ENCODE results near the gene GNAO1. TPM values are rescaled to one million over a fixed set of nuclear protein-coding genes. Genes with fewer than 3 reads are reported as not detected.

The GNAO1 gene
- total RNA-seq, 1 experiment from 2014 or later, result 0.68 TPM

DNA sequence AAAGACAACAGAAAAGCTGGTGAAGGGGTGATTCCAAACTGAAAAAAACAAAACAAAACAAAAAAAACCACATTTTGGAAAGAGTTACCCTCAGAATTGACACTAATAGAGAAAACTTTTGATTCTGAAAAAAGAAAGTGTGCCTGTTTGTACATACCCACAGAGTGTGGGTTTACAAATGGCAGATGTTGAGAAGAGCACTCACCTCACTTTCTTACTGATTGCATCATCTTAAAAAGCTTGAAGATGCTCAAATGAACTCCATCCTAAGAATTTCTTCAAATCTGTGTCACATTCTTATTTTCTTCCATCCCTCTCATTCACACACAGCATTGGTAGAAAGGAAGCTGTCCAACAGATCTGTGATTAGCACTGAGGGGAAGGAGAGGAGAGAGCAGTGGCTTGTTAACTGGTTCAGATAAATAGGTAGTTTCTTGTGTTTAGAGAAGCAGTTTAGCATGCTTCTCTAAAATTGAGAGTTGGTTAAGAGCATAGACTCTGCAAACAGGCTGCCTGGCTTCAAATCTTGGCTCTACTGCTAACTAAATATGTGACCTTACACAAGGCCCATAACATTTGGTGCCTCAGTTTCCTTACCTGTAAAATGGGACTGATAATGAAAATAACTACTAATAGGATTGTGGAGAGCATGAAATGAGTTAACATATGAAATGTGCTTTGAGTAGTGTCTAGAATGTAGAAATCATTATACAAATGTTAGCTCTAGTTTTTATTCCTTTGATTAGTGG is 6.9 kb downstream of the GNAO1 start:
- DNase-seq (ENCODE audit: low spot score), result no peak

DNA sequence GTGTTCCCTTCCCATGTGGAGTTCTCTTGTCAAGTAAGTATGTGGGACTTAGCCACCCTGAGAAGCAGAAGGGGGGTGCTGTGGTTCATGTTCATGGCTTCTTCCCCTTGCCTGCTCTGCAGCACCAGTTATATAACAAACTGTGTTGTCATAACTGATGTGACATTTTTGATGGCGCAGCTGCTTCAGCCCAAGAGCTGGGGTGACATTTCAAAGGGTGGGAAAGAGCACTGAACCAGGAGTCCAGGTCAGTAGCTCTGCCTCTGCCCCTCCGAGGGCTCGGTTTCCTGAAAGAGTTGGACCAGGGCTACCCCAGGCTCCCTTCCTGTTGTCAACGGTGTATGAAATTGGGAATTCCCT is 7.4 kb downstream of the GNAO1 start:
- DNase-seq (ENCODE audit: low spot score), result no peak

DNA sequence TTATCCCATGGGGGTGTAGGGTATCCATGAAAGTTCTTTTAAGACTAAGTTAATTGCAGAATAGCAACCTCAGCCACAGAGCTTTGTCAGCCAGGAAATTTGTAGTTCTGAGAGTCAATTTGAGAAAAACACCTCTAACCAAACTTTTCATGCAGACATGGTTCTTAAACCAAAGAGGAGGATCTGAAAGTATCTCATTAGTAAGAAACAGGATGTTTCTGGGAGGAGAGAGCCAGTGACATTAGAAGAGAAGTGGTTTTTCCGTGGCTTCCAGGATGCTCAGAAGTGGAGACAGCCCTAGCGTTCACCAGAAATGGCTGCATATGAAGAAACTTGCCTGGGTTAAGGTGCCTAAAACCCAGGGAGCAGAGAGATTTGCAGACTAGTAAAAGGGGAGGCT is 7.9 kb downstream of the GNAO1 start:
- no peak for DNase-seq (ENCODE audit: low spot score)

DNA sequence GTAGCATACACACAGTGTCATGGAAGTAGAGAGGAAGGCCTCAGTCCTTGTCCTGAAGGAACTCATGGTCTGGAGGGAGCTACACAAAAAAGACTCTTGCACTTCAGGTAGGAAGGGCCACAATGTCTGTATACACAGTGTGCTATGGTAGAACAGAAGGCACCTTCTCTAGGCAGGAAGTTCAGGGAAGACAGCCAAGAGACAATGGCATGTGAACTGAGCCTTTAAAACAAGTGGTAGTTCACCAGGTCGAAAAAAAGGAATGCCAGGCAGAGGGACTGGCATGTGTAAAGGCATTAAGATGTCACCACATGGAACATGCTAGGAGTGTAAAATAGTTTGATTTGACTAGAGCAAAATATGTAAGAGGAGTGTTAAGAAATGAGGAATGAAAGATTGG is 9.7 kb downstream of the GNAO1 start:
- DNase-seq (ENCODE audit: low spot score), result no peak

DNA sequence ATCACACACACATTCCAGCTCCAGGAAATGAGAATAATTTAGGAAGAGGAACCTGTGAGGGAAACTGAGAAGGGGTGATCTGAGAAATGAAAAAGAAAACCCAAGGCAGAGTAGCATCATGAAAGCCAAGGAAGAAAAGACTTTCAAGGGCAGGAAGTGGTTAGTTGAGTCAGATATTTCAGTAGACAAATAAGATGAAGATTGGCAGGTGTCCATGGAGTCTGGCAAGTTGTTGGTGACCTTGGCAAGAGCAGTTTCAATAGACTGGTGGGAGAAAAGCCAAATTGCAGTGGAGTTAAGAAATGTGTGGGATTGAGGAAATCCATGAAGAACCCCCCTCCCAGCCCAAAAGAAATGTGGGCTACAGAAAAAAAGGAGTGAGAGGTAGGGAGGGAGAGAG is 10.7 kb downstream of the GNAO1 start:
- peak; percentile 45 for DNase-seq (ENCODE audit: low spot score)

DNA sequence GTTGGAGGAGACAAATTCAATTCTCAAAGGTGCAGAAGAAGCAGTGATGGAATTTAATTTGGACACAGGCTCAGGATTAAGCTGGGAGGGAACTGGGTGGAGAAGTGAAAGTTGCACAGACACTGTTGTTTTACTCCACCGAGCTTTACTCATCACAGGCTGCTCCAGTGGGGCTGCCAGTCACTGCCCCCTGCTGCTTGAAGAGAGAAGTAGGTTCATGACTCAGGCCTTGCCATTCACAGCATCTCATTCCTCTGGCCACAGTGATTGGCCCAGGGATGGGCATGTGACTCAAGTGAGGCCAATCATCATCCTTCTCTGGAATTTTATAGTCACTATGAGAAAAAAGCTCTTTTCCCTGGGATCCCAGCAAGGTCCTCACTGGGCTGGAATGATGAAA is 11.8 kb downstream of the GNAO1 start:
- peak; percentile 76 for DNase-seq (ENCODE audit: low spot score)

DNA sequence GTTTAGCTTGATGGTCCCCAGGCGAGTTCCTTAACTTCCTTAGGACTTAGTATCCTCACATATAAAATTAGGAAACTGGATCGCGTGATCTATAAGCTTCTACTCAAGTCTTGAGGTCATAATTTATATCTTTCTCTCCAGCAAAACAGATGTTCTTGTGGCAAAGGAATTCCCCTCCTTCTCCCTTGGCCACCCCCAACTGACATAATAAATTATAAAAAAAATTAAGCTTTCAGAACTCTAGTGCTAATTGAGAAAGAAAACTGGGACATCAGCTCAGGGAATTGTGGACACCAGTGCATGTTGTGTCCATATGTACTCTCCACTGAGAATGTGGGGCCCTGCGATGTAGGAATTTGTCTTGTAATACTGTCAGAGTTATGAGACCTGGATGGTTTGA is 13.5 kb downstream of the GNAO1 start:
- no peak for DNase-seq (ENCODE audit: low spot score)

DNA sequence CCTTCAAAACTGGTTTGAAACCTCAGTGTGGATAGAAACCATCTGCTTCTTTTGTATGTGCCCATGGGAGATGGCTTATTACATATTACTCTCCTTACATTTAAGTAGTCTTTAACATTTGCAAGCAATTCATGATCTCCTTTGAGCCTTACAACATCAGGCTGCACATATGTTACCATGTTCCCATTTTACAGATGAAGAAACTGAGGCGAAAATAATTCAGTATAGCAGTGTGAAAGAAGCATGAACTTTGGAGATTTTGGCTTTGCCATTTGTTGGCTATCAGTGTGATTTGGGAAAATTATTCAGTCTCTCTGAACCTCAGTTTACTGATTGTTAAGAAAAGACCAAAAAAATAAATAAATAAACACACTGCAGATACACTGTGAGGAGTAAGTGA is 15.7 kb downstream of the GNAO1 start:
- no peak for DNase-seq (ENCODE audit: low spot score)

DNA sequence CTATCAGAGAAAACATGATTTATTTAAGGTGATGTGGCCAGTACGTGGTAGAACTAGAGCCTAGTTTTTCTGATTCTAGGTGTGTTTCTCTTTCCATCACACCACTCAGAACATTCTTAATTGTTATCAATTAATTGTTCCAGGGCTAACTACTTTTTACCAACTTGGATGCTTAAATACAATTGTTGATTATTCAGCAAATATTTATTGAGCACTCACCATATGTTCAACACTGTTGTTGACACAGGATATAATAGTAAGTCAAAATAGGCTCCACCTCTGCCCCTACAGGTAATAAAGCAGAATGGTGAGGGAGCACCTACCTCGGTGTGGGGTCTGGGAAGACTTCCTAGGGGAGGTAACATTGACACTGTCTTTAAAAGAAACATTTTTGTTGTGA is 16.1 kb downstream of the GNAO1 start:
- no peak for DNase-seq (ENCODE audit: low spot score)

DNA sequence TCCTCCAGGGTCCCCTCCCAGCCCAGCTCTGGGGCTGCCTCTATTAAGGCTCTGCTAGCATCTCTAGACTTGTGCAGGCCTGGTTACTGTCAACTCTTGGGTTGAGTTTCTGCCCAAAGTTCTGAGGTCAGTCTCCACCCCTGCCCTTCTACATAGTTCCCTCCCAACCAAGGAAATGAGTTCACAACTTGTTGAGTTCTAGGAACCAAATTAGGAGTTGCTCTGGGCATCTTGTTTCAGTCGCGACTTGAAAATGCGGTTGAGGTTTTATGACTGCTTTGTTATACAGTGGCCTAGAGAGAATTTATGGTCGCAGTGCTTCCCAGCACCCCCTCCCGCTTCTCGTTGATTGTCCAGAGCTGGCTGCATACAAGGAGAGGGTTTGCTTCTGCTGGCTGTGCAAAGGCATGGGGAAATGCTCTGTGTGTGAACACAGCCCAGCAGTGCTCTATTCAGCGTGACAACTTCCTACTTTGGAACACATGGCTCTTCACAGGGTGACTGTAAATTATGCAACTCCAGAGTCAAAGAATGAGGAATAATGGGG is 20.2 kb downstream of the GNAO1 start:
- DNase-seq (ENCODE audit: low spot score), result no peak

DNA sequence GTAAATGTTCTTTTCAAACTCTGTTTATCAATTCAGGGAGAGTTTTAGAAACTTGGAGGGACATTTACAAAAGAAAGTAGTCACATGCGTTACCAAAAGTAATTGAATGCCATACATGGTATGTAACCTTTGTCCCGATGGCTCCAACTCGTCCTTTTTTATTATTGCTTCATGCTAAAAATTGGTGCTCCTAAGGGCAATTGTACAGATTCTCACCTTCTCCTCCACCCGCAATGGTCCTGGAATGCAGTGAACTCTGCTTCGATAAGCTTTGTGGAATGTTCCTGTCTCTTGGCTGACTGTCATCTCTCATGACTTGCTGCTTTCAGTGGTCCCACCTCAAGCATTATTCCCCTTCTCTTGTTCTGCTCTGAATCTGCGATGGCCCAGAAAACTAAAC is 20.9 kb downstream of the GNAO1 start:
- no peak for DNase-seq (ENCODE audit: low spot score)

DNA sequence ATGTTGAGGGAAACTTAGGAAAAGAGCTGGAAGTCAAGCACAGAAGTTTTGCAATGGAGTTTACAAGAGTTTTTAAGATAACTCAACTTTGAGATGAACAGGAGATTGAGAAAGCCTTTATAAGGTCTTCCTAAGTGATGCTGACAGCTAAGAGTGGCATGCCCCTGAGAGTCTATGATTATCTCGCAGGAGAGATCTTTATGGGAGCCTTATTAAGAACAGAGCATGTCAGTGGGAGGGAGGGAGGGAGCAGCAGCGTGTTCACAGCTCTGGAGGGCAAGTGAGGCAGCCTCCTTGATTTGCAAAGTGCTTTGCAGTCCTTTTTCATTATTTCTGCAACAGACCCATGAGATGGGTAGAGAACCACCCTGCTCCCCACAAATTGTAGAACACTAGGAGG is 30.7 kb downstream of the GNAO1 start:
- DNase-seq (ENCODE audit: low spot score), result no peak

DNA sequence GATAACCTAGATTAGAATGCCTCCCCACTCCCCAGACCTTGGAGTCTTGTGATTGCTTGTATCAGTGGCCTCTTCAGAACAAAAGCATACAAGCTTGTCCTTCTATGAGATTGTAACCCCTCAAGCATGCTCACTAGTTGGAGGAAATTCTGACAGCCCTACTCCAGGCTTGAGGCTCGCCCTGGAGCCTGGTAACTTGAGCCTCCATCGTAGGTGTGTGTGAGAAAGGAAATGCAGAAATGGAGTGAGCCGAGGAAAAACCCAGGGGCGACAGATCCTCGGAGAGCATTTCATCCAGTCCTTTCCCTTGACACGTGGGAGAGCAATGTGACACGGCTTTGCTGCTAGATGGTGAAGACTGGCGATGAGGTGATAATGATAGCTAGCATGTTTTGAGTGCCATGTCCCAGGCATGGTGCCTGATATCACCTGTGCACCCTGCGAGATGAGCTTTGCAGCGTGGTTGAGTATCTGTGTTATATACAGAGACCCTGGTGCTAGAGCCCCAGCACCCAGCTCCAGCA is 31.2 kb downstream of the GNAO1 start:
- DNase-seq (ENCODE audit: low spot score), result no peak

DNA sequence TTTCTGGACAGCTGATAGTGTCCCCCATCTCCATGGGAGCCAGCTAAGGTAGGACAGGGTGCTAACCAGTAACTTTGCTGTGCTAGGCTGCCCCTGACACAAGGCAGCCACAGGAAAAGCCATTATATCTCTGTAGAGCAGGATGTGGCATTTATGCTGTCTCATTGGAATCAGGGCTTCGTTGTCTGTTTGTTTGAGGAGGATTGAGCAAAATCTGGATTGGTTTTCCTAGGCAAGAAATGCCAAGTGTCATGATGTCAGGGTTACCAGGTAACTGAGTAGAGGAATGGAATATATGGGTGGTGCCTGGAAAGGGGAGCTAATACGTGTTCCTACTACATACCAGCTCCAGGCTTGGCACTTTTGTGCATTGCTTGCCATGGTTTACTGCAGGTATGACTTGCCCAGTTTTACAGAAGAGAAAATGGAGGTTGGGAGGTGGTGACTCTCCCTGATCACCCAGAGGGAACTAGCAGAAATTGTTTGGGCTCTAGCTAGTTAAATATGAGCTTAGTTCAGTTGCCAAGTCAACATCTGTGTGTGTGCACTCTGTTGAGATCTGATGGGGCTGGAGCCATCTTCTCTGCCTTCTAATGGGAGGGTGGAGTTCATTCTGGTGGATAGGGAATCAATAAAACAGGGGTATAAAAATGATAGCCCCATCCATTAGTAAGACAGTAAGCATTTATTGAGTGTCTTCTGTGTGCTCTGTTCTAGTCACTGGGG is 33.9 kb downstream of the GNAO1 start:
- DNase-seq (ENCODE audit: low spot score), result no peak

DNA sequence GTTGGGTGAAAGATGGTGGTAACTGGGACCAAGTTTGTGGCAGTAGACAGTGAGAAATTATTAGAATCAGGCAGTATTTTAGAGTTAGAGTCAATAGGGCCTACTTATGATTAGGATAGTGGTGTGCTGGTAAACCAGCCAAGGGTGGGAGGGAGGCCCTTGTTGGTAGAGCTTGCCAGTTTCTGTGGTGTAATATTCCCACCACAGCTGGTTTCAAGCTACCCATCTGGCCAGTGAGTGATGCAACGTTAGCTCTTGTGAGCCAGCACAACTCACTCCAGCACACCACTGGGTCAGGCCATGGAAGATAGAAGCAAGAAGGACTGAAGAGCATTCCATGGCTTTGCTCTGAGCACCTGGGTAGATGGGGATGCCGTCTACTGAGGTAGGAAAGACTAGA is 34.9 kb downstream of the GNAO1 start:
- peak; percentile 28 for DNase-seq (ENCODE audit: low spot score)

DNA sequence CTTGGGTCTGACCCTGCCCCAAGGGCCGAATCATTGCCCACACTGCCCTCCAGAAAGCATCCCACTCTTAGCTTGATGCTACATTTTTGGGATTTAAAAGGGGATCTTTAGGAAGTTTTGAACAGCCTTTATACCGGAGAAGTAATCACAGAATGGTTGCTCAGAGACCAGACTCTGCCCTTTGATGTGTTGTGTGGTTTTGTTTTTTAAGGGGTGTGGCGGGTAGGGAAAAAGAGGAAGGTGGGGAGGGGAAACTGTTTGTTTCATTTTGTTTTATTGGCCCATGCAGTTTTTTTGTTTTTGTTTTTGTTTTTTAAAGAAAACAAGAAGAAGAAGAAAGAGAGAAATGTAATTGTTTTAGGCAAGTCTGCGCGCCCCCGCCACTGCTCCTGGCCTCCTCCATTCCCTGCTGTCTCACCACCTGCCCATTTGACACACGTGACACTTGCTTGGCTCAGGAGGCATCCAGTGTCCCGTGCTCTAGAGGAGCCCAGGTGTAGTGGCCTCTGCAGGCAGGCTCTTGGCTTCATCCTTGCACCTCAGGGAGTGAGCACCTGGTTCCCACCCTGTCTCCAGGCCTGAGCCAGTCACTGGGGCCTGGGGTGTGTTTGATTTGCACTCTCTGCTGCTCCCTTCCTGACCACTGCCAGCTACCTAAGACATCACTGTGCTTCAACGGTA is 35.7 kb downstream of the GNAO1 start:
- no peak for DNase-seq (ENCODE audit: low spot score)

DNA sequence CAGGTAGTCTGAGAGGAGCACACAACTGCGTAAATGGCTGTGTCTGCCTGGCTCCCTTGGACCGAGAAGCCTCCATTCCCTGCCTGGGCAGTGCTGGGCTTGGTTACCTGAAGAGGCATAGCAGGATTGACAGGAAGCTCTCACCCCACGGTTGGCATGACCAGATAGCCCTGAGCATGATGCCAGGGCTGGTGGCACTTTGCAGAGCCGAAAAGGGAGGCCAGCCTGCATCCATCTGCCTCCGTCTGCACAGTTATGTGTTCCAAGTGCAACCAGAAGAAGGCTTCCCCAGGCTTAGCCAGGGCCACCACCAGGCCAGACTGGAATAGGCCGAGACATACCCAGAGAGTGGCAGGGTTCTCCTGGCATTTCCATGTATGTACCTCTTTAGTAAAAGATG is 36.6 kb downstream of the GNAO1 start:
- DNase-seq (ENCODE audit: low spot score), result no peak

DNA sequence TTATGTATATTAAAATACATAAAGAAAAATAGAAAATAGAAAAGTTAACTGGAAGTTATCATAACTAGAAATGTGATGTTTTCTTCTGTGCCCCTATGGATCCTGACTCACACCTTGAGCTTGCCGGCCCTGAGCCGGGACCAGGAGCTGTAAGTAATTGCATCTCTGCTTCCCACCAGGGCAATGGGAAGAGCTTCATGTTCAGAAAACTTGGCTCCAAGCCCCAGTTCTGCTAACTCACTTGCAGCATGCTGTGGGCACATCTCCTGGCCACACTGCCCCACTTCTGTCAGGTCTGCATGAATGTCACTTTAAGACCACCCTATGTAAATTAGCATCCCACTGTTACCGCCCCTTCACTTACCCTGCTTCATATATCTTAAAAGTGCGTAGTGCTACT is 37.2 kb downstream of the GNAO1 start:
- DNase-seq (ENCODE audit: low spot score), result no peak

DNA sequence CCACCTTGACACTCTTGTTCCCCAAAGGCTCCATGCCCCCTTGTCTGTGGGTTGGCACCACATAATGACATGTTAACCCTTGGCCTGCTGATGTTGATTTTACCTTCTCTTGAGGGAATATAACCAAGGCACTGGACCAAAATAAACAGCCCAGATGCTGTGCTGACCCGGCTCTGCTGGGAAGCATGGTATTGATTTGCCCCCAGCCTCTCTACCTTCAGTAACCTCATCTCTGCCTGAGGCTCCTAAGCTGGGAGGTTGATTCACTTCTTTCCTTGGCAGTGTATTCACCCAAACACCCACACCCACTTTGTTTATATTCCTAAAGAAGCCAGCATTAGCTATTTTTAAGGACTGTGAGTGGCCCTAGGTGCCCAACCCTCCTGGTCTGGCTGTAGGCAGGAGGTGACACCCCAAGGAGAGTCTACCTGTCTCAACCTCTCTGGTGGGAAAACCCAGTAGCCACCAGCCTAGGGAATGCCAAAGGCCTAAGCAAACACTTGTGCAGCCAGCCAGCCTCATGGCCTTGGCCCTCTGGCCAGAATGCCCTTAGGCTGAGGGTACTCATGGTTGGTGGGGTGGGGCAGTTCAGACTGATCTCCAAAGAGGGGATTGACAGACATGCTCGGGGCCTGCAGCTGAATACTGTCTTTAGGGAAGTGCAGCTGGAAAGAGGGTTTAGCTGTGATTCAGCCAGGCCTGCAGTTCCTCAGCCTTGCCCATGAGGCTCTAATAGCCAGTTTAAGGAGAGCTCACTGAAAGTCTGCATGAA is 42.7 kb downstream of the GNAO1 start:
- no peak for DNase-seq (ENCODE audit: low spot score)

DNA sequence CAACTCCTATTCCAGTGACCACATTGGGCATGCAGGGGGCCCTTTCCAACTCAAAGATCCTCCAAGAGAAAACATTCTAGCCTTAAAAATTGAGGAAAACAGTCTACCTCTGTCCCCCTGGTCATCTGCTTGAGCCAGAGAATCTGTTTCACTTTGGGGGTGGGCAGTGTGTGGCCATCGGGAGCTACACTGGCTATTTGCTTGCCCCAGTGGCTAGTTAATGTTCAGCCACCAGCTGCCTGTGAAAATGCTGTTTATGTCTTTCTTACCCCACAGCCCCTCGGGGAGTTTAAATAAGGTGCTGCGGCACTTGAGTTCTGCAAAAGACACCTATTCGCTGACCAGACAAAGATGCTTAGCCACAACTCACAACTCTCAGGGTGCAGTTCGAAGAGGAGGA is 43.4 kb downstream of the GNAO1 start:
- no peak for DNase-seq (ENCODE audit: low spot score)

DNA sequence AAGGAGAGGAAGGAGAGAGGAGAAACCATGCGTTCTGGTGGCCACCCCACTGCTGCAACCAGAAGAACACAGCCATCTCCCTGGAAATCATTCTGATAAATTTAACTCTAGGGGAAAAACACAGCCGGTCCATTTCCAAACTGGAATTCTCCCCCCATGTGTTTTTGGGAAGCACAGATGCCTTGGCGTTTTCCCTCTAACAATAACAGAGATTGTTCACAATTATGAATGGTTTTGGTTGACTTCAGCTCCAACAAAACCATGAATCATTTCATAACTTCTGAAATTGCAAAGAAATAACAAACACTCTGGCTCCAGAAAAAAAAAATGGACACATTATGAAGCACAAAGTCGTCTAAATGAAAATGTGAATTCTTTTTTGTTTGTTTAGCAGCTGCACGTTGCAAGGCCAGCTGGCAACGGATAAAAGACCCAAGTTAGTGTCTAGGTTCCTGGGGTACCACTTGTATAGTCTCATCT is 46.2 kb downstream of the GNAO1 start:
- no peak for DNase-seq (ENCODE audit: low spot score)

DNA sequence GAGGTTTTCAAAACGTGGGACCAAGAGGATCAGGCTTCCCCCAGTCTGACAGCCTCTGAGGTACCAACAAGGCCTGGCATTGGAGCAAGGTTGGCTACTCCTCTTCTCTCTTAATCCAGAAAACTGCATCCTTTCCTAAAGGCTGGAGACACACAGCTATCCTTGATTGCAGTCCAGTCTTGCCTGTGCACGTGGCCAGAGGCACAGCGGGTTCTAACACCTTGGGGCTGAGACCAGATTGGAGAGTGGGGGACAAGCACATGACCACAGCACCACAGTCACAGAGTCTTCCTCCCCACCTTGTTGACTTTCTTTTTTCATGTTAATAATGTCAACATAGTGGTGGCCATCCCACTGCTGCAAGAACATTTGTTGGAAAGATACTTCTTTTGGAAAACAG is 46.9 kb downstream of the GNAO1 start:
- DNase-seq (ENCODE audit: low spot score), result no peak
